Measurements from ENCODE around the gene KCNA3.

Gene KCNA3

GRCh38 chr1:110674337-110675059 is at the start of gene KCNA3:
KCNA3 (minus strand) TSS chr1:110674940; CDS start chr1:110674809, 131 bp downstream.
- peak in 1 of 2 donors; percentile 28 for DNase-seq (ENCODE audit: low read depth in 2 of 2)

GRCh38 chr1:110722807-110723206 is 48.1 kb upstream of the KCNA3 start:
- DNase-seq (ENCODE audit: low read depth in 2 of 2) = no peak

- DNase-seq (ENCODE audit: low read depth in 2 of 2) = no peak
These were observed 45.2 kb upstream of the KCNA3 start for GRCh38 chr1:110719908-110720307.

- no peak for DNase-seq (ENCODE audit: low read depth in 2 of 2)
These were observed 43.7 kb upstream of the KCNA3 start for GRCh38 chr1:110718452-110718851.

- no peak for DNase-seq (ENCODE audit: low read depth in 2 of 2)
These were observed 42.4 kb upstream of the KCNA3 start for GRCh38 chr1:110717179-110717578.

- DNase-seq (ENCODE audit: low read depth in 2 of 2) = no peak
These were observed 39.7 kb upstream of the KCNA3 start for GRCh38 chr1:110714374-110714995.

GRCh38 chr1:110713221-110713620 is 38.5 kb upstream of the KCNA3 start:
- DNase-seq (ENCODE audit: low read depth in 2 of 2) = no peak

GRCh38 chr1:110710314-110710713 is 35.6 kb upstream of the KCNA3 start:
- no peak for DNase-seq (ENCODE audit: low read depth in 2 of 2)

GRCh38 chr1:110708974-110709440 is 34.3 kb upstream of the KCNA3 start:
- DNase-seq (ENCODE audit: low read depth in 2 of 2) = no peak

GRCh38 chr1:110707232-110707631 is 32.5 kb upstream of the KCNA3 start:
- DNase-seq (ENCODE audit: low read depth in 2 of 2) = no peak

GRCh38 chr1:110706621-110707020 is 31.9 kb upstream of the KCNA3 start:
- no peak for DNase-seq (ENCODE audit: low read depth in 2 of 2)

- no peak for DNase-seq (ENCODE audit: low read depth in 2 of 2)
These were observed 27.5 kb upstream of the KCNA3 start for GRCh38 chr1:110702260-110702659.

- no peak for DNase-seq (ENCODE audit: low read depth in 2 of 2)
These were observed 26.0 kb upstream of the KCNA3 start for GRCh38 chr1:110700767-110701166.

- no peak for DNase-seq (ENCODE audit: low read depth in 2 of 2)
These were observed 22.9 kb upstream of the KCNA3 start for GRCh38 chr1:110697606-110698005.

GRCh38 chr1:110696818-110697217 is 22.1 kb upstream of the KCNA3 start:
- DNase-seq (ENCODE audit: low read depth in 2 of 2) = no peak

- no peak for DNase-seq (ENCODE audit: low read depth in 2 of 2)
These were observed 16.1 kb upstream of the KCNA3 start for GRCh38 chr1:110690709-110691365.

- DNase-seq (ENCODE audit: low read depth in 2 of 2) = no peak
These were observed 15.1 kb upstream of the KCNA3 start for GRCh38 chr1:110689868-110690267.

GRCh38 chr1:110688514-110688913 is 13.8 kb upstream of the KCNA3 start:
- DNase-seq (ENCODE audit: low read depth in 2 of 2) = no peak

- no peak for DNase-seq (ENCODE audit: low read depth in 2 of 2)
These were observed 12.5 kb upstream of the KCNA3 start for GRCh38 chr1:110687250-110687649.

- no peak for DNase-seq (ENCODE audit: low read depth in 2 of 2)
These were observed 11.4 kb upstream of the KCNA3 start for GRCh38 chr1:110686188-110686587.

GRCh38 chr1:110684491-110684890 is 9.8 kb upstream of the KCNA3 start:
- no peak for DNase-seq (ENCODE audit: low read depth in 2 of 2)

GRCh38 chr1:110682898-110683297 is 8.2 kb upstream of the KCNA3 start:
- no peak for DNase-seq (ENCODE audit: low read depth in 2 of 2)

All from stimulated activated CD4-positive, alpha-beta T cell treated with anti-CD3 and anti-CD28 coated beads, Interleukin-15, amount 100 ng/mL, for 48 hours (primary cell).